Adrenal gland (tissue), 12 donors: Measurements from ENCODE around the gene ASCC1. TPM values are rescaled to one million over a fixed set of nuclear protein-coding genes. Genes with fewer than 3 reads are reported as not detected.

ENCODE experiments used
- DNase-seq, 7 donors: peaks; one replicate each; pipeline ENCODE4 v3.0.0-alpha.2; 2019 to 2020
- H3K27ac ChIP-seq, 5 donors: fragments of 200-600 bp; sonication (generic) in 4 of 5; 1 replicate in 3 of 5; 2 replicates in 2 of 5; pipeline versions ENCODE4 v1.5.1 to v1.8.0; 2016 to 2020; ENCODE audit warnings: mild to moderate bottlenecking in 1 of 5
- H3K27me3 ChIP-seq: fragments of 200-600 bp; 2 replicates; pipeline ENCODE4 v1.8.0; 2021
- H3K36me3 ChIP-seq, 2 donors: fragments of 200-600 bp; replicated peaks in 1 of 2; 1 replicate in 1 of 2; 2 replicates in 1 of 2; pipeline versions ENCODE4 v1.5.1 to v1.8.0; 2018 to 2022
- H3K4me1 ChIP-seq, 2 donors: fragments of 200-600 bp; replicated peaks in 1 of 2; 1 replicate in 1 of 2; 2 replicates in 1 of 2; pipeline versions ENCODE4 v1.5.1 to v1.8.0; 2018 to 2021
- H3K4me3 ChIP-seq, 4 donors: fragments of 200-600 bp; sonication (generic) in 3 of 4; one replicate each; pipeline ENCODE4 v1.5.1; 2016 to 2018
- H3K9me3 ChIP-seq, 3 donors: fragments of 200-600 bp; sonication (generic) in 1 of 3; replicated peaks in 1 of 3; 1 replicate in 2 of 3; 2 replicates in 1 of 3; pipeline versions ENCODE4 v1.5.1 to v1.8.0; 2016 to 2021
- POLR2A ChIP-seq, 2 donors: fragments of 450-650 bp; IDR thresholded peaks; one replicate each; pipeline ENCODE4 v1.6.1; 2017; ENCODE audit warnings: antibody characterized with exemption in 2 of 2, mild to moderate bottlenecking in 2 of 2, moderate library complexity in 1 of 2
- WGBS, 4 donors: extraction: QIAGEN DNeasy Blood & Tissue Kit in 2 of 4; methylation state at CpG; one replicate each; pipeline versions ENCODE4 v1.1.5 to v1.1.7; 2013 to 2017; 5-methylcytosine and 5-hydroxymethylcytosine counted together
- intact Hi-C, 2 donors: fragments of 100-400 bp; cut with DNase I; formaldehyde crosslinking; loops; one replicate each; pipeline versions ENCODE4 v1.14.1 to v1.15.0; 2022 to 2023
- polyA plus RNA-seq, 3 donors: library from polyadenylated mRNA; stranded (reverse); fragments of 200-250 nt in 2 of 3; fragments of 350-450 nt in 1 of 3; fragmentation: Illumina TruSeq in 1 of 3; extraction: RNeasy Lipid Tissue Mini Kit (QIAGEN cat#74804) in 1 of 3; gene quantifications; one replicate each; pipeline ENCODE4 v1.2.3, GENCODE V29; 2013 to 2014
- total RNA-seq, 9 donors: library from RNA; depleted of rRNA in 4 of 9; stranded (reverse); fragments of >200 nt in 4 of 9; fragments of 120-200 nt in 1 of 9; fragmentation: NEBNext Ultra II Directional in 1 of 9; extraction: Animal tissue kit (Norgen Biotek cat#: 25700) in 1 of 9; gene quantifications; one replicate each; pipeline versions ENCODE4 v1.1.0 to v1.2.4, GENCODE V29; 2013 to 2023
- TF ChIP-seq, protein P1 (sequence below), 6 experiments: fragments of 450-650 bp in 4 of 6; fragments of 200-600 bp in 2 of 6; sonication (generic) in 1 of 6; IDR thresholded peaks; 1 replicate in 5 of 6; 2 replicates in 1 of 6; pipeline versions ENCODE4 v1.5.1 to v1.8.0; 2016 to 2021; ENCODE audit warnings: antibody characterized with exemption in 6 of 6, mild to moderate bottlenecking in 2 of 6, moderate library complexity in 1 of 6
- donor health status: healthy with polysubstance abuse.
- donor health status: Bipolar disorder and iron deficiency.
- donor health status: DM: yes; HTN: yes; CAD: no.
- donor health status: DM: no; HTN: no; CAD: no.
- donor health status: DM: no; HTN: no; CAD: no.
- donor health status: DM: yes; HTN: yes; CAD: no.

The ASCC1 gene
- total and polyA plus RNA-seq, 12 donors: 9.7 to 101 (median 36.7) TPM

DNA sequence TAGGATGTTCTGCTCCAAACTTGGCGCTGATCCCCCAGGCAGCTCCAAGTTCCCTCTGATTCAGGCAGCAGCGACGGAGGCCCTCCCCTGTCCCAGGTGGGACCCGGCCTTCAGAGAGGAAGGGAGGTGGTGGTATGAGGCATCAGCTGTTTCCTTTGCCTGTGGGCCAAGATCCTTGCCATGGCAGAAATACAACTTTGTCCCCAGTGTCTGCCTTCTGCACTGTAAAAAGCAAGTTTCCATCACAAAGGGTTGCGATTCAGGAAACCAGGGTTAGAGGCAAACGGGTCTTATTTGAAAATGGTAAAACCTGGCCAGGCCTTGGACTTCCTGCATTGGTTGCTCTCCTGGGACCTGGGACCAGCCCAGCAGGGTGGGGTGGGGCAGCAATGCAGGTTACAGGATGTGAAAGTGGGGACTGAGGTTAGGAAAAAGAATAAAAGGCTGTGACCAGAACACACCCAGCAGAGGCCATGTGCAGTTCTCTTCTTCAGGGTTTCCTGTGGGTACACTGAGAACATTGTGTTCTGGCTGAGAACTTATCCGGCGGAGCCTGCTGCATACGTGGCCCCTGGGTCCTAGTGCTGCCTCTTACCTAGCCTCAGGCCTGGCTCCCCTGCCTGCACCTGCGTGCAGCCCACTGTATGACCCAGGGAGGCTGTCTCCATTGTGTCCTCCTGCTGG, 32.5 kb upstream of the ASCC1 start:
- peak; percentile 25 to 78 for TF ChIP-seq POLR2A (IDR thresholded peaks at IDR 0.05)
- TF ChIP-seq, protein P1, sequence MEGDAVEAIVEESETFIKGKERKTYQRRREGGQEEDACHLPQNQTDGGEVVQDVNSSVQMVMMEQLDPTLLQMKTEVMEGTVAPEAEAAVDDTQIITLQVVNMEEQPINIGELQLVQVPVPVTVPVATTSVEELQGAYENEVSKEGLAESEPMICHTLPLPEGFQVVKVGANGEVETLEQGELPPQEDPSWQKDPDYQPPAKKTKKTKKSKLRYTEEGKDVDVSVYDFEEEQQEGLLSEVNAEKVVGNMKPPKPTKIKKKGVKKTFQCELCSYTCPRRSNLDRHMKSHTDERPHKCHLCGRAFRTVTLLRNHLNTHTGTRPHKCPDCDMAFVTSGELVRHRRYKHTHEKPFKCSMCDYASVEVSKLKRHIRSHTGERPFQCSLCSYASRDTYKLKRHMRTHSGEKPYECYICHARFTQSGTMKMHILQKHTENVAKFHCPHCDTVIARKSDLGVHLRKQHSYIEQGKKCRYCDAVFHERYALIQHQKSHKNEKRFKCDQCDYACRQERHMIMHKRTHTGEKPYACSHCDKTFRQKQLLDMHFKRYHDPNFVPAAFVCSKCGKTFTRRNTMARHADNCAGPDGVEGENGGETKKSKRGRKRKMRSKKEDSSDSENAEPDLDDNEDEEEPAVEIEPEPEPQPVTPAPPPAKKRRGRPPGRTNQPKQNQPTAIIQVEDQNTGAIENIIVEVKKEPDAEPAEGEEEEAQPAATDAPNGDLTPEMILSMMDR (IDR thresholded peaks at IDR 0.05): peak in 1 of 6 experiments; percentile 5
- Histone ChIP-seq H3K27ac (peak overlapping the region; percentile 82 to 97 (median 93)), H3K9me3 (no peaks in the 10 kb centered on the region), H3K36me3 (no peaks in the 10 kb centered on the region), H3K4me1 (peaks cover 62 to 95% of the 10 kb centered on the region in 2 donors), H3K4me3 (peak overlapping the region in 1 of 4 donors; percentile 11), H3K27me3 (no peaks in the 10 kb centered on the region)
- 11 to 13% (median 12%) methylated on average over 9 to 10 of the region's 10 CpGs for WGBS, 4 donors
- intact Hi-C loops: no loop called here
- peak; percentile 79 to 96 (median 85) for DNase-seq

DNA sequence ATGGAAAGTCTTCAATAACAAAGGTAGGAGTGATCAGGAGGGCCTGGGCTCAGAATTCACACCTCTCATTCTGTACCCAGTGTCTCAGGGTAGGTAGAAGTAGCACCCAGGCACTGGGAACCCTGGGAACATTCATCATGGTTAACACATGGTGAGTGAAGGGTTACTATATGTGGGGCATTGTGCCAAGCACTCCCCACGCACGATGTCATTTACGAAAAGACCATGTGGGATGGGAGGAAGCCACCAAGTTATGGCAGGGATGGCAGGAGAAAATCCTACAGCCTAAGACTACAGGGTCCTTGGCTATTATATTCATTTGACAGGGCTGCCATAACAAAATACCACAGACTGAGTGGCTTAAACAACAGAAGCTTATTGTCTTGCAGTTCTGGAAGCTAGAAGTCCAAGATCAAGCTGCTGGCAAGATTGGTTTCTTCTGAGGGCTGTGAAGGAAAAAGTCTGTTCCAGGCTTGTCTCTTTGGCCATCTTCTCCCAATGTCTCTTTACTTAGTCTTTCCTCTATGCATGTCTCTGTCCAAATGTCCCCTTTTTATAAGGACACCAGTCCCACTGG, 30.0 kb upstream of the ASCC1 start:
- Histone ChIP-seq H3K4me1 (peaks cover 61 to 96% of the 10 kb centered on the region in 2 donors), H3K27ac (peak overlapping the region in 4 of 5 donors; percentile 3 to 93 (median 64)), H3K9me3 (no peaks in the 10 kb centered on the region), H3K27me3 (no peaks in the 10 kb centered on the region), H3K4me3 (no peak overlapping the region), H3K36me3 (no peaks in the 10 kb centered on the region)
- DNase-seq: no peak
- WGBS, 4 donors: 4 to 26% (median 20%) methylated on average over 3 of the region's 3 CpGs
- TF ChIP-seq, protein P1 (IDR thresholded peaks at IDR 0.05): no peak
- TF ChIP-seq POLR2A (IDR thresholded peaks at IDR 0.05): no peak
- intact Hi-C loops: no loop called here

DNA sequence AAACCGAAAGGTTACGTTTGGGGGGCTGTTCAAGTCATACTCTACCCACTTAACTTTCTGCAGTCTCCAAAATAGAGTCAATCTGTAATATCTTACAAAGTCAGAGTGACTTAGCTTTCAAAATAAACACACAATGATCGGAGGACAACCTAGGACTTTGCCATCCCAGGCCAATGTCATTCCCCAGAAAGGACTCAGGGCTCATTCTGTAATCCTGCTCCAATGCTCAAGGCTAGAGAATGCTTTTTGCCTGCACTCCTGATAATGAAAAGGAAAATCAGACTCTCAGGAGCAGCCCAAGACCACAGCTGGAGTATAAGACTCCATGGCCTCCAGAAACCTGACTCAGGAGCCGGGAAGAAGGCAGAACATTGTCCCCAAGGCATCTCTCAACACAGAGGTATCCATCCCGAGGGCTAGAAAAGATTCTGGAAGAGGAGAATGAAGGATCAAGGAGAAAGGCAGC, 28.5 kb upstream of the ASCC1 start:
- no peak for DNase-seq
- no peaks in the 10 kb centered on the region for H3K36me3 ChIP-seq
- WGBS, 4 donors: 39 to 48% (median 43%) methylated on average over 5 of the region's 5 CpGs
- no peak overlapping the region for H3K4me3 ChIP-seq
- intact Hi-C loops: no loop called here
- peak overlapping the region; percentile 44 to 93 (median 55) for H3K27ac ChIP-seq
- H3K27me3 ChIP-seq: no peaks in the 10 kb centered on the region
- no peak for TF ChIP-seq POLR2A (IDR thresholded peaks at IDR 0.05)
- TF ChIP-seq, protein P1 (IDR thresholded peaks at IDR 0.05): no peak
- no peaks in the 10 kb centered on the region for H3K9me3 ChIP-seq
- peaks cover 51 to 82% of the 10 kb centered on the region in 2 donors for H3K4me1 ChIP-seq

DNA sequence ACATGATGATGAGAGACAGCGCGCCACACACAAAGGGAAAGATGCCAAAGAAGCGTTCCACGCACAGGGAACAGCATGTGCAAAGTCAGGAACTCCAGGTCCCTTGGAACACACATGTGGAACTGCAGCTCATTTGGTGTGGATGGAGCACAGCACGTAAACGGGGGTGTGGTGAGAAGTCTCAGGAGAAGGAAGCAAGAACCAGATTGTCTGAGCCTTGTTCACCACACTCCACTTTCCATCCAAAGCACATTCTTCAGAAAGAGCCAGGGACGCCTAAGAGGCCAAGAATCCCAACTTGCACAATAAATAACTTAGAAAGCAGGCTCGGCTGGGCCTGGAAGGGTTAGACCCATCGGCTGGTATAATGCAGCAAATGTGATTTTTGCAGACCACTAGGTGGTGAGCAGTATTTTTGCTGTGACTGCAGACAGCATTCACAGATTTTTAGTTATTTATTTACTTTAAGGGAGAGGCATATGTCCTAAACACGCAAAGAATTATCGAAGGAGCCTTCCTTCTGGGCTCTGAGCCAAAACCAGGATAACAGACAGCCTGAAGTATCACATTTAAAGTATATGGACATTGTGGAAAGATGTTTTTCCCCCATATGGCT, 27.9 kb upstream of the ASCC1 start:
- no peak for TF ChIP-seq POLR2A (IDR thresholded peaks at IDR 0.05)
- TF ChIP-seq, protein P1 (IDR thresholded peaks at IDR 0.05): peak in 3 of 6 experiments; percentile 26 to 32 (median 28)
- Histone ChIP-seq H3K36me3 (no peaks in the 10 kb centered on the region), H3K27ac (peak overlapping the region; percentile 44 to 93 (median 55)), H3K27me3 (no peaks in the 10 kb centered on the region), H3K4me3 (no peak overlapping the region), H3K4me1 (peaks cover 45 to 75% of the 10 kb centered on the region in 2 donors), H3K9me3 (no peaks in the 10 kb centered on the region)
- intact Hi-C loops: no loop called here
- DNase-seq: peak in 1 of 7 donors; percentile 30
- 55 to 62% (median 58%) methylated on average over 11 of the region's 11 CpGs for WGBS, 4 donors
